ENCODE measurements around the gene PNKP.

PNKP gene

DNA sequence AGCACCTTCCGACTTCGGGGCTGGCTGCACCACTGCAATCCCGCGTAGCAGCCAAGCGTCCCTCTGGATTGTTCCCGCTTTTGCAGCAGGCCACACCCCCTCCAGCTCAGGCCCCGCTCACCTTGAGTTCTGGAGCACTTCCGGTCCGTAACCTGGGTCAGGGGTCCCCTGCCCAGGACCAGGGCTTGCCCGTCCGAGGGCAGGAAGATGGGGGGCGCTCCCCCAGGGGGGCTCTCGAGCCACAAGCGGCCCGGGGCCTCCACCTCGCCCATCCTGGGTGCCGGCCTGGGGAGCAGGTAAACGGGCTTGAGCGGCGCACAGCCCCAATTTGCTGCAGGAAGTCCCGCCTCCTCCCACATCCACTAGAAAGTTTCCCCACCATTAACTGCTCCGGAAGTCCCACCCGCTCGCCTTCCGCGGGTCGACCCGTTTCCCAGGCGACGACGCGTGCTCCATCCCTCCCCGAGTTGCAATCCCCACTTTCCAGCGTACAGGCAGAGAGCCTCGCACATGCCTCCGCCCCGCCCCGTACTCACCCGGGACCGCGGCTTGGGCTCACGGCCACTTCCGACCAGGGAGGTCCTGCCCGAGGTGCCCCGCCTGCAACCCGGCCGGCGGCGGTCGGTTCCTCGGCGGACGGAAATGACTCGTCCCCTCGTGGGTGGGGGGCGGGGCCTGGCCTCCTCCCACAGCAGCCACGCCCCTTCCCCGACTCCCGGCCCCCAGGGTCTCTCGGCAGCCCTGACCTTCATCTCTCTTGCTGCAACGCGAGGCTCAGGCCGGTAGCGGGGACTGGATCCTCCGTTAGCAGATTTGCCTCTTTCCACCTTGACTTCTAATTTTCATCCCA, at the start of gene PNKP:
PNKP (minus strand) TSS at position 644 of the 850 bp plus-strand sequence; CDS start at position 272, 372 bp downstream.
- DNase-seq, result peak; percentile 95

DNA sequence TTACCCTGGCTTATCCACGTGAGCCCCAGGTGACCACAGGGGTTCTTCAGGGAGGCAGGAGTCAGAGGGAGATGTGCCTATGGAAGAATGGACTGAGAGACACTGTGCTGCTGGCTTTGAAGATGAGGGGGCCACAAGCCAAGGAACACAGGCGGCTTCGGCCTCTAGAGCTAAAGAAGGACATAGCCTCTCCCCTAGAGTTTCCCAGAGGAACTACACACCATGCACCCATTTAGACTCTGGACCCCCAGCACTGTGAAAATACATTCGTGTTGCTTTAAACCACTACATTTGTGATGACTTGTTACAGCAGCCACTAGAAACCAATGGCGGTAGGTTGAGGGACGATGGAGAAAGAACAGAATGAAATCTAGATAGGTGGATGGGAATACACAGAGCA, 47.9 kb upstream of the PNKP start:
- DNase-seq, result no peak

- DNase-seq, result no peak
These were observed 46.3 kb upstream of the PNKP start for GRCh38 chr19:49913720-49914119.

DNA sequence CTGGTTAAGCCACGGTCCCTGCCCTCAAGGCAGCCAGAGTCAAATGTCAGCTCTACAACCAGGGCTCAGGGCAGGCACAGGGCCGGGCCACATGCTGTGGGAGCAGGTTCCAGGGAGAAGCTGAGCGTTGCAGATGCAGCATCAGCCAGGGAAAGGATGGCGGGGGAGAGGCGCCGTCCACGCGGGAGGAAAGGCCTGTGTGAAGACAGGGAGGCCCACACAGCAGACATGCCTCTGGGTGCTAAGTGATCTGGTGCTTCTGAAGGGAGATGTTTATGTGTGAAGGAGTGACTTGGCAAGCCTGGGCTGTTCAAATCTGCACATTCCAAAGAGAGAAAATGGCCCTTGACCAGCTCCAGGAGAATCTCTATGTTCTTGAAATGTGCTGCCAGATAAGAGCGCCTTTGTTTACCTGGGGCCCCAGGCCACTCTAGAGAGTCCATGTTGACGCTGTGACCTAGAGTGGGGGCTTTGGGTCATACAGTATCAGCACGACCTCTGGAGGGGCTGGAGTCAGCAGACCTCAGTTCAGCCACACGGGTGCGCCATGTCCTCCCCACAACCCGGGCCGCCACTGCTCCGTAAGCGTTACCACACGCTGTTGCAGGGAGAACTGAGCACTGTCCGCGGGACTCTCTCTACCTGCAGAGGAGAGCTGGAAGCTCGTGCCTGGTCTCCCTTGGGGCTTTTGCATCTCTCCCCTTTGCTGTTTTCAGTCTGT, 45.7 kb upstream of the PNKP start:
- no peak for DNase-seq

GRCh38 chr19:49911381-49912145, 44.2 kb upstream of the PNKP start:
- peak; percentile 51 for DNase-seq

GRCh38 chr19:49910179-49910578, 42.8 kb upstream of the PNKP start:
- DNase-seq, result no peak

DNA sequence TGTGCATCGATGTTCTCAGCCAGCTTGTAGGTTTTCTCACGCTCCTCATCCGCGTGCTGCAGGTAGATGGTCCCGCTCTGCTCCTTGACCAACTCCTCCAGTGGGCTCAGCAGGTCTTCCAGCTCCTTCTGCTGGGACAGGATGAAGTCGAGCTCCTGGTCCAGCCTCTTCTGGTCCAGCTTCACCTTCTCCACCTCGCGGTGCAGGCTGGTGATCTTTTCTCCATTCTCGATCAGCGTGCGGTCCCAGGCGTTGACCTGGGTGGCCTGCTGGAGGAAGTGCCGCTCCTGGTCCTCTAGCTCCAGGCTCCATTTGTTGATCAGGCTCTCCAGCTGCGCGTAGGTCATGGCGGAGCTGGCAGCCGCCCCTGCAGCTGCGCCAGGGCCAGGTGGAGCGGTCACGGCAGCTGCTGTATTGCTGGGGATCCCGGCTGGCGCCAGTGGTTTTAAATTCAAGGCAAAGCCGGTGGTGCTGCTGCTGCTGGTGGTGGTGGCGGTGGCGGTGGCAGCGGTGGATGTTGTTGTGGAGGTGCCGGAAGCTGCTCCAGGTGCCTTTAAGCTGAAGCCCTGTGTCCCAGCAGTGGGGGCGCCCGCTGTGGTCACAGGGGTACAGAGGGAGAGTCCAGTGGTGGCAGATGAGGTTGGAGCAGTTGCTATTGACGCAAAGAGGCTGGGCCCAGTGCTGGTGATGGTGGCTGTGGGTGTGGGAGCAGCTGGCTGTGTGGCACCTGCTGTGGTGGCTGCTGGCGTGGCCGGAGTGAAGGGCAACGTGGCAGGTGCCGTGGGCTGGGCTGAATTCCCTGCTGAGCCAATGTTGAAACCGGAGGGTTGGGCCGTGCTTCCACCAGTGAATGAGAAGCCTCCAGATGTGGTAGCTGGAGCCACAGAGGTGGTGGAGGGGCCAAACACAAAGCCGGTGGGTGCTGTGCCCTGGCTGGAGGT, 41.4 kb upstream of the PNKP start:
- no peak for DNase-seq

DNA sequence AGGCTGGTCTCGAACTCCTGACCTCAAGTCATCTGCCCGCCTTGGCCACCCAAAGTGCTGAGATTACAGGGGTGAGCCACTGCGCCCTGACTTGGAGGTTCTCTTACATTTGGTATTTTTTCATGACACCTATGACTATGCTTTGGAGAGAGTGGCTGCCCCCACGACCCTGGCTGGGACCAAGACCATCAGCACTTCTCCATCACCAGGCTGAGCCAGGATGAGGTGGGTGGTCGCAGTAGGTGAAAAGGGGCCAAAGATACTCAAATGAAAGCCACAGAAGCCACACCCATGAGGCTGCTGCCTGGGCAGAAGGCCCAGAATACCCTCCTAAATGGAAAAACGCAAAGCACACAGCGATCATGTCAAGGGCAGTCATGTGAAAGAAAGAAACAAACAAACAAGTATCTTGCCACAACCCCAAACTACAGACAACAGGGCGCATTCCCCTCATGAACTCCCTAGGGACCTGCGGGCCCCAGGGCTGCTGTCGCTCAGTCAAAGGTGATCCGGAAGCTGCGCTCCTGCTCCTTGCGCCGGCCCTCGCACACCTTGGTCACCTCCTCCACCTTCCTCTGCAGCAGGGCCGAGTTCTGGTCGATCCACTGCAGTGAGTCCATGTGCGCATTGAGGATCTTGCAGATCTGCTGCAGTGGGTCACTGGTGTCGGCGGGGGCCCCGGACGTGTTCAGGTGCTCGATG, 40.5 kb upstream of the PNKP start:
- DNase-seq, result no peak

GRCh38 chr19:49906879-49907564, 39.6 kb upstream of the PNKP start:
- DNase-seq, result no peak

DNA sequence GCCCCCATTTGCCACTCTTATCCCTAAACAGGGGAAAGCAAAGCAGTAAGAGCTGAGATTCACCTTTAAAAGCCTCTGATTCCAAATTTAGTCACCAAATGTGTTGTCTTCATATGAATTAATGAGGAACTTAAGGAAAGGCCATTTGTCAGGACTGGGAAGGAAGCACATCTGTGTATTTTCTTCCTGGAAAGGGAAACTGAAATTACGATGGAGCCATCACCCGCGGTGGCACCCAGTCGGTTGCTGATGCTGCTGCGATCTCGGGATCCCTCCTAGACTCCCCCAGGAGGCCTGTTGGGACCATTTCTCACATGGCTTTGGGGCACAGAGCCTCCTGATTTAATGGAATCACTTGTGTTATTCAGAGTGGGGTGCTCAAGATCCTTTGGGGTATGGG, 36.8 kb upstream of the PNKP start:
- DNase-seq, result no peak

DNA sequence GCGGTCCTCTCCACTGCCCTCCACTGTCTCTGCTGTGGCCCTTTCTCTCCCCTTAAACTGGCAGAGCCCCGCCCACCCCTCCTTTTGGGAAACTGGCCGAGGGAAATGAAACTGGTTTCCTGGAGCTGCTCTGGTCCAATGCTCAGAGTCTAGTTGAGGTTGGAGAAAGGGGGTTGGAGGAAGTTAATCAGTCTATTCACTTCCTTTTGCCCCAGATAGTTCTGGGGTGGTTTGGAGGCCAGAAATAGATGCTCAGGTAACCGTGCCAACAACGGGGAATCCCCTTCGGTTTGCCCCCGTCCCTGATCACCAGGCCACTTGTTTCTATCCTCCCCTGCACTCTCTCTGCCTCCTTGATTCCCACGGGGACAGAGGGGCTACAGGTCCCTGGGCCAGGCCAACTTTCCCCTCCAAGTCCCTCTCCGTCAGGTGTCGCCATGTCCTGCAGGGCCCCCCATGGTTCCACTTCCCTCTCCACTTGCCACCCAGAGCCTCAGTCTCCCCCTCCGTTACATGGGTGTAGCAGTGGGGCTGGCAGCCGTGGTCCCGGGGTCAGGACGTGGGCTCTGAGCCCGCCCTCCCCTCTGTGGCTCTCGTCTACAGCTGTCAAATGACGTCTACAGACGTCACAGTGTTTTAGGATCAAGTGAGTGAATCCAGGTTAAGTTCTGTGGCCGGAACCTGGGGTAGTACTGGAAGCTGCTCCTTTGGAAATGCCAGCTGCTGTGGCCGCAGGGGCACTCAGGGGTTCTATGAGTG, 29.7 kb upstream of the PNKP start, which contains the start of gene IL4I1:
IL4I1 (minus strand) TSS at position 25 of the 759 bp plus-strand sequence. CDS start 727 bp downstream, outside the sequence.
- peak; percentile 74 for DNase-seq

GRCh38 chr19:49895566-49896297, 28.4 kb upstream of the PNKP start:
- DNase-seq, result peak; percentile 62

GRCh38 chr19:49894879-49895565, 27.6 kb upstream of the PNKP start:
- DNase-seq, result peak; percentile 62

DNA sequence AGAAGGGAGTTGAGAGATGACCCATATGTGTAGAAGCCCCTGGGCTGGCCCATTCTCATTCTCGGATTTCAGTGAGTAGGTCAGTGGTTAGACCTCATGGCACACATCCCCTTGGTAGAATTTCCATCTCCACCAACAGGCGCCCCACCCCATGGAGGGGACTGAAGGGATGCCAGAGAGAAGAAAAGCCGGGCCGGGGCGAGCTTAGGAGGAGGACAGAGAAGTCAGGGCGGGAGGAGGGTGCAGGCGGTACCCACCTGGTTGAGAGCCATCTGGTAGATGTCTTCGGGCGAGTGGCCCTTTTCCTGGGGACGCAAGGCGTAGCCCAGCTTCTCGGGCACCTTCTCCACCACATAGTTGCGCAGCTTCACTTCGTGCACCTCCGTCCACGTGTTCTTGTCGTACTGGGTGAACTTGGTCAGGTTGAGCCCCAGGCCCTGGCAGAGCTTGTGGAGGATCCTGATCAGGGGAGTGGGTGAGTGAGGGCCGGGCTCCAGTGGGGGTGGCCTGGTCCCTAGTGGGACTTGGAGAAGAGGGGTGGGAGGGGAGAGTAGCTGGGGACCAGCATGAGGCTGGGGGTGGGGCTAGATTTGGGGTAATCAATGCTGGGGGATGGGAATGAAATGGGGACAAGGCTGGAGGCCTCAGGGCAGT, 26.8 kb upstream of the PNKP start:
- no peak for DNase-seq

DNA sequence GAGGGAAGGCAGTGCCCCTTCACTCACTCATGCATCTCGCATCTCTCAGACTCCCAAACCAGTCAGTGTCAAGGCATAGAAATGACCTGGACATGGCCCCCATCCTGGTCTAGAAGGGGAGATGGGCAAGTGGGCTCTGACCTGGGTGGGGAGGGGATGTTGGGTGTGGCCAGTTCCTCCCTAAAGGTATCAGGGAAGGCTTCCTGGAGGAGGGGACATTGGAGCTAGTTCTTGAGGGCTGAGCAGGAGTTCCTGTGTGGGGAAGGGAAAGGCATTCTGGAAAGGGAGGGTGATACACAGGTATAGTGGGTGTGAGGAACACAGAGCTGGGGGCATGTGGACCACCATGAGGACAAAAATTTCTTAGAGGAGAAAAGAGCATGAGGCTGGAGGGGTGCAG, 25.3 kb upstream of the PNKP start:
- no peak for DNase-seq

DNA sequence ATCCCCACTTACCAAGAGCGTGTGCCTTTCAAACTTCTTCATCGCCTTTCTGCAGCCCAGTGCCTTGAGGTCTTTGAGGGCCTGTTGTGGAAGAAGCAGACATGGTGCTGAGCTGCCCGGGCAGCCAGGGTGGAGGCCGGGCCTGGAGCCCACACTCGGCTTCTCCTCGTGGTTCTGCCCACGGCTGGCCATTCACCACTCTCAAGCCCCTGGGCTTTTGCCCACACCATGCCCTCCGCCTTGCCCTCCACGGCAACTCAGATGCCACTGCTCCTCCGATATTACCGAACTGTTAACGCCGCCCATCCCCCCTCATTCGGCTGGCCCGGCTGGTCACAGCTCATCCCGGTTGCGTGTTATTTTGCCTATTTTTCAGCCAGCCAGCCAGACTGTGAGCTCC, 24.0 kb upstream of the PNKP start:
- DNase-seq, result no peak

GRCh38 chr19:49890349-49891311, 23.3 kb upstream of the PNKP start:
- DNase-seq, result peak; percentile 72
